ENCODE measurements around the gene FREM1.

- TF ChIP-seq CTCF (conservative IDR thresholded peaks at IDR 0.05; ENCODE audit: low read depth in 2 of 2) (no peak), POLR2AphosphoS5 (IDR thresholded peaks at IDR 0.05; ENCODE audit: low read depth) (no peak), CREB1 (CRISPR knock-in tag; IDR thresholded peaks at IDR 0.05; ENCODE audit: low read depth) (no peak), EZH2 (IDR thresholded peaks at IDR 0.05; ENCODE audit: low read depth, unreplicated experiment) (no peak), EZH2phosphoT487 (IDR thresholded peaks at IDR 0.05; ENCODE audit: unreplicated experiment) (no peak), REST (IDR thresholded peaks at IDR 0.05; ENCODE audit: unreplicated experiment) (no peak), ZNF114 (CRISPR knock-in tag; IDR thresholded peaks at IDR 0.05) (no peak), ZNF331 (CRISPR knock-in tag; IDR thresholded peaks at IDR 0.05; ENCODE audit: low read depth) (no peak), NANOG (IDR thresholded peaks at IDR 0.05; ENCODE audit: borderline replicate concordance) (no peak), ETS1 (IDR thresholded peaks at IDR 0.05) (no peak), JUNB (IDR thresholded peaks at IDR 0.05; ENCODE audit: unreplicated experiment) (no peak)
Observed at GRCh38 chr9:14864309-14864708, 45.9 kb downstream of the FREM1 start.
